ENCODE results near the gene EPS15.

DNA sequence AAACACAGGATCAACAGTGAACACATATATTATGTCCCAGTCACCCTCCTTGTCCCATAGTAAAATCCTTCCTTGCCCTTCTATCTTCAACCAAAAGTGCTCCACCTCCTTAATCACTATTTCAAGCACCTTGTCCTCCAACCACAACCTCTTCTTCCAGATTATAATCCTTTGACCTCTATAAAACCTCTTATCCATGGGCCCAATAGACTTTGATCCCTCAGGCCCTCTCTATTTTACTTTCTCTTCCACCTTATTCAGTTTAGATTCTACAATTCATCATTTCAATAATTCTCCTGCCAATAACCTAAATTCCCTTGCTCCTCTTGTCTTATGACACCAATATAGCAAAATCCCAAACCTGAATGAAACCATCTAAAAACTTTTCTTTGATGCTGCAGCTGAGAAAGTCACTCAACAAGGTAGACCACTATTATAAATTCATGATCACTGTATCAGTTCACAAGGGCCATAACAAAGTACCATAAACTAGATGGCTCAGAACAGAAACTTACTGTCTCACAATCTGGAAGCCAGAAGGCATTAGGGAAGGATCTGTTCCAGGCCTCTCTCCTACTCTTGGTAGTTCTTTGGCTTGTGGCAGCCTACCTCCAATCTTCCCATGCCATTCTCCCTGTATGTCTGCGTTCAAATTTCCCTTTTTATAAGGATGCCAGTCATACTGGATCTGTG, 24.8 kb downstream of the EPS15 start:
- TF ChIP-seq RAD21 (IDR thresholded peaks at IDR 0.05 in 1 of 2, conservative IDR thresholded peaks at IDR 0.05 in 1 of 2; ENCODE audit: low read depth in 2 of 2, low read length in 2 of 2), result no peak
- TF ChIP-seq GTF2F1 (IDR thresholded peaks at IDR 0.05; ENCODE audit: borderline replicate concordance, low read depth, low read length), result no peak
- no peak for TF ChIP-seq GABPA (IDR thresholded peaks at IDR 0.05; ENCODE audit: borderline replicate concordance, insufficient read depth, low read length)
- TF ChIP-seq POLR2AphosphoS5 (IDR thresholded peaks at IDR 0.05; ENCODE audit: low read depth, low read length), result no peak
- no peak for TF ChIP-seq PHF8 (conservative IDR thresholded peaks at IDR 0.05; ENCODE audit: low read depth, low read length)
- TF ChIP-seq, protein P1, sequence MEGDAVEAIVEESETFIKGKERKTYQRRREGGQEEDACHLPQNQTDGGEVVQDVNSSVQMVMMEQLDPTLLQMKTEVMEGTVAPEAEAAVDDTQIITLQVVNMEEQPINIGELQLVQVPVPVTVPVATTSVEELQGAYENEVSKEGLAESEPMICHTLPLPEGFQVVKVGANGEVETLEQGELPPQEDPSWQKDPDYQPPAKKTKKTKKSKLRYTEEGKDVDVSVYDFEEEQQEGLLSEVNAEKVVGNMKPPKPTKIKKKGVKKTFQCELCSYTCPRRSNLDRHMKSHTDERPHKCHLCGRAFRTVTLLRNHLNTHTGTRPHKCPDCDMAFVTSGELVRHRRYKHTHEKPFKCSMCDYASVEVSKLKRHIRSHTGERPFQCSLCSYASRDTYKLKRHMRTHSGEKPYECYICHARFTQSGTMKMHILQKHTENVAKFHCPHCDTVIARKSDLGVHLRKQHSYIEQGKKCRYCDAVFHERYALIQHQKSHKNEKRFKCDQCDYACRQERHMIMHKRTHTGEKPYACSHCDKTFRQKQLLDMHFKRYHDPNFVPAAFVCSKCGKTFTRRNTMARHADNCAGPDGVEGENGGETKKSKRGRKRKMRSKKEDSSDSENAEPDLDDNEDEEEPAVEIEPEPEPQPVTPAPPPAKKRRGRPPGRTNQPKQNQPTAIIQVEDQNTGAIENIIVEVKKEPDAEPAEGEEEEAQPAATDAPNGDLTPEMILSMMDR (IDR thresholded peaks at IDR 0.05; ENCODE audit: control extremely low read depth in 1 of 3, insufficient read depth in 1 of 3, low read depth in 1 of 3, low read length in 3 of 3), result no peak
- no peak for TF ChIP-seq EGR1 (IDR thresholded peaks at IDR 0.05; ENCODE audit: borderline replicate concordance, low read depth, low read length)
- TF ChIP-seq, protein P2, sequence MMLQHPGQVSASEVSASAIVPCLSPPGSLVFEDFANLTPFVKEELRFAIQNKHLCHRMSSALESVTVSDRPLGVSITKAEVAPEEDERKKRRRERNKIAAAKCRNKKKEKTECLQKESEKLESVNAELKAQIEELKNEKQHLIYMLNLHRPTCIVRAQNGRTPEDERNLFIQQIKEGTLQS (IDR thresholded peaks at IDR 0.05; ENCODE audit: insufficient read depth, low read depth, low read length), result no peak
- no peak for TF ChIP-seq EP300 (IDR thresholded peaks at IDR 0.05; ENCODE audit: borderline replicate concordance in 1 of 2, low read depth in 2 of 2, low read length in 2 of 2)
- TF ChIP-seq, protein P3, sequence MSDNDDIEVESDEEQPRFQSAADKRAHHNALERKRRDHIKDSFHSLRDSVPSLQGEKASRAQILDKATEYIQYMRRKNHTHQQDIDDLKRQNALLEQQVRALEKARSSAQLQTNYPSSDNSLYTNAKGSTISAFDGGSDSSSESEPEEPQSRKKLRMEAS (IDR thresholded peaks at IDR 0.05), result no peak
- TF ChIP-seq CHD2 (IDR thresholded peaks at IDR 0.05; ENCODE audit: low read length), result no peak
- TF ChIP-seq POLR2A (IDR thresholded peaks at IDR 0.05; ENCODE audit: control extremely low read depth in 1 of 2, low read depth in 2 of 2, low read length in 2 of 2), result no peak
- TF ChIP-seq ZNF274 (IDR thresholded peaks at IDR 0.05; ENCODE audit: borderline replicate concordance, extremely low read depth, low read length), result no peak
- no peak for TF ChIP-seq CBX5 (IDR thresholded peaks at IDR 0.05; ENCODE audit: low read depth, low read length)

Data from H1 (cell line).